Right ventricle myocardium superior (tissue), 1 donor: ENCODE measurements around the gene SLC35B1. TPM values are rescaled to one million over a fixed set of nuclear protein-coding genes. Genes with fewer than 3 reads are reported as not detected.
"Not testable (repeated sequence)": the region's sequence is repeated elsewhere in the genome, so short reads cannot be mapped to it uniquely, and the experiment has no call there.

ENCODE experiments used
- ATAC-seq: fragments of 200-7000 bp; cut with Tn5 transposase; one replicate; pipeline ENCODE4 v1.9.1; 2020; ENCODE audit warnings: mild to moderate bottlenecking; ENCODE audit not compliant: poor library complexity
- DNase-seq: peaks from one replicate; pipeline ENCODE4 v3.0.0-alpha.2; 2020
- intact Hi-C: fragments of 100-400 bp; cut with DNase I; formaldehyde crosslinking; loops from one replicate; pipeline ENCODE4 v1.11.2; 2022
- total RNA-seq: library from RNA; stranded (reverse); fragmentation: NEBNext Ultra II Directional; extraction: Animal tissue kit (Norgen Biotek cat#: 25700); gene quantifications from one replicate; pipeline ENCODE4 v1.2.1, GENCODE V29; 2021
- donor health status: DM: no; HTN: yes; CAD: no; lungs with severe emphysema.

The SLC35B1 gene
- total RNA-seq, 1 donor from 2014 or later: 53.3 TPM

DNA sequence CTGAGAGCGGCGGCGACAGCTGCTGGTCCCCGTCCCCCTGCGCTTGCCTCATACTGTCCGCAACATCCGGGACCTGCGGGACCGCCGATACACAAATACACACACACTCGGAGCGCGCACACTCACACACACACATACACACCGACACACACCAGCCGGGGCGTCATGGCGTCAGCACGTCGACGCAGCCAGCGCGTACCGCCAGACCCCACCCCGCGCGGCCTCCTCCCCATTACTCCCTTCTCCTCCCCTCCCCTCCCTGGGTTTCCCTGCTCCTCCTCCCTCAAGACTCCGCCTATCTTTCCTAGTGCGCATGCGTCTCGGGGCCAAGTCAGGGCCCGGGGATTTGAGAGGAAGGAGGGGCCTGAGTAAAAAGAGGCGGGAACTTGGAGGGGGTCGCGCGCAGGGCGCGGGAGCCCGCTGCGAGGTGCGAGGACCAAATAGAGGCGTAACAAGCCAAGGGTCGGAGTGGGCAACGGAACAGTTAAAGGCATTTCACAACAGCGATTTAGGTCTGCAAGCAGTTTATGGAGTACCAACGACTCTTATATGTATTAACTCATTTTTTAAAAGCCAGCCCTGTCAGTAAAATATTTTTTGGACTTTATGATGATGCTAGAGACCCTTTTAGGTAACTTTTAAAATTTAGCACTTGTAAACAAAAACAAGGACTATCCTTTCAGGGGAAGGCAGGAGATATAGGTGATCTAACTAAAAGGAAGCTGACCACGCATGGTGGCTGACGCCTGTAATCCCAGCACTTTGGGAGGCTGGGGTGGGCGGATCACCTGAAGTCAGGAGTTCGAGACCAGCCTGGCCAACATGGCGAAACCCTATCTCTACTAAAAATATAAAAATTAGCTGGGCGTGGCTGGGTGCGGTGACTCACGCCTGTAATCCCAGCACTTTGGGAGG is 29.6 kb downstream of the SLC35B1 start, which contains the start of gene SPOP:
Gene SPOP, minus strand, starts transcription at position 165 of the 915 bp plus-strand sequence. CDS start 55,287 bp downstream, outside the sequence.
- DNase-seq (peak; percentile 100), ATAC-seq (peak; percentile 97)
- intact Hi-C loops: loop anchor here (10.0 kb wide), 1 partner anchor 63 kb away; no protein-coding TSS in a partner anchor

- intact Hi-C loops: loop anchor here (10.0 kb wide), 1 partner anchor 63 kb away; no protein-coding TSS in a partner anchor
- peak; percentile 99 for DNase-seq
- peak; percentile 90 for ATAC-seq
Measured at GRCh38 chr17:49677134-49677932, 30.4 kb downstream of the SLC35B1 start.

GRCh38 chr17:49676276-49676868 is 31.4 kb downstream of the SLC35B1 start:
- no peak for DNase-seq
- no peak for ATAC-seq
- intact Hi-C loops: loop anchor here (10.0 kb wide), 1 partner anchor 62 kb away; no protein-coding TSS in a partner anchor

DNA sequence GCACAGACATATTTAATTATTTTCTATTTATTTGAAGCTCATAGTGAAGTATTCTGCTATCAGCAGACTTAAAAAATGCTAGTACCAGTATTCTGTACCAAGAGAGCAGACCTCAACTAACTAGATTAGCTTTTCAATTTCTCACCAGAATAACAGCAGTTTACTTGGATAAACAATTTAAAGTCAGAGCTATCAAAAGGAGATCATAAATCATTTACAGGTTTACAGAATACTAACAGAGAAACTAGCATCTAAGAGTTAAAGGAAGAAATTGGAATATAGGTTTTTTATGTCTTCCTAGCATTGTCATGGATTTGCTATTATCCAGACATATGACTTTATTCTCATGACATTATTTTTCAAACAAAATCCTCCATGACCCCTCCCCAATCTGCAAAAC is 33.3 kb downstream of the SLC35B1 start:
- no peak for ATAC-seq
- intact Hi-C loops: loop anchor here (10.0 kb wide), 1 partner anchor 60 kb away; no protein-coding TSS in a partner anchor
- no peak for DNase-seq

GRCh38 chr17:49673679-49674078 is 34.1 kb downstream of the SLC35B1 start:
- intact Hi-C loops: loop anchor here (10.0 kb wide), 1 partner anchor 59 kb away; no protein-coding TSS in a partner anchor
- ATAC-seq, DNase-seq: not testable (repeated sequence)

GRCh38 chr17:49670641-49671040 is 37.1 kb downstream of the SLC35B1 start:
- DNase-seq (no peak), ATAC-seq (no peak)
- intact Hi-C loops: loop anchor here (10.0 kb wide), 1 partner anchor 56 kb away; no protein-coding TSS in a partner anchor

- DNase-seq: no peak
- ATAC-seq: no peak
- intact Hi-C loops: loop anchor here (10.0 kb wide), 1 partner anchor 55 kb away; no protein-coding TSS in a partner anchor
Measured at GRCh38 chr17:49670002-49670401, 37.8 kb downstream of the SLC35B1 start.

DNA sequence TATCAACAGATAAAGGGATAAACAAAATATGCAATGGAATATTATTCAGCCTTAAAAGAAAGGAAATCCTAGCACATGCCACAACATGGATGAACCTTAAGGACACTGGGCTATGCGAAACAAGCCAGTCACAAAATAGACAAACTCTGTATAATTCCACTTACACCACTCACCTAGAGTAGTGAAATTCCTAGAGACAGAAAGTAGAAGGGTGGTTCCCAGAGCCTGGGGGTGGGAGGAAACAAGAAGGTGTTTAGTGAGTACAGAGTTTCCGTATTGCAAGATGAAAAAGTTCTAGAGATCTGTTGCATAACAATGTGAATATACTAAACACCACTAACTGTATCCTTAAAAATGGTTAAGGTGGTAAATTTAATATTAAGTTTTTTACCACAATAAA is 39.9 kb downstream of the SLC35B1 start:
- ATAC-seq (no peak), DNase-seq (no peak)
- intact Hi-C loops: no loop called here

DNA sequence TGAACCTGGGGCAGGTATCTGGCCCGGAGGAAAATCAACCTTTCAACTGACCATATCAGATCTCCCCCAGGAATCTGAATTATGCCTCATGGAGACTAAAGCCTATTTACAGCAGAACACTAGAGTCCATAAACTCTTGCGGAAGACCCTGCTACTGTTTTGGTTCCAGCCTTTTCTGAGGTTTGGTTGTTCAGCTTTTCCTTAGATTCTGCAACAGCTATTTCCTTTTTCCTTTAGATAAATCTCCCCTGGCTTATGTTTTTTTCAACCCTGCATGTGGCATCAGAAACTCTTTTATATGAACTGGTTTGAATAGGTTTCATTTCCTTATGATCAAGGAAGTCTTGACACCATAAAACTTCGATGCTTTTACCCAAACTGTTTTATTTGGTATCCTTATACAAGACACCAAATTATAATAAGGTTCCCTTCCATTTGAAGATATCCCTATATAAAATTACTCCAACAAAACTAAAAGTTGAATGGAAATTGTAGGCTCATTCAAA is 43.0 kb downstream of the SLC35B1 start:
- DNase-seq (no peak), ATAC-seq (no peak)
- intact Hi-C loops: no loop called here

DNA sequence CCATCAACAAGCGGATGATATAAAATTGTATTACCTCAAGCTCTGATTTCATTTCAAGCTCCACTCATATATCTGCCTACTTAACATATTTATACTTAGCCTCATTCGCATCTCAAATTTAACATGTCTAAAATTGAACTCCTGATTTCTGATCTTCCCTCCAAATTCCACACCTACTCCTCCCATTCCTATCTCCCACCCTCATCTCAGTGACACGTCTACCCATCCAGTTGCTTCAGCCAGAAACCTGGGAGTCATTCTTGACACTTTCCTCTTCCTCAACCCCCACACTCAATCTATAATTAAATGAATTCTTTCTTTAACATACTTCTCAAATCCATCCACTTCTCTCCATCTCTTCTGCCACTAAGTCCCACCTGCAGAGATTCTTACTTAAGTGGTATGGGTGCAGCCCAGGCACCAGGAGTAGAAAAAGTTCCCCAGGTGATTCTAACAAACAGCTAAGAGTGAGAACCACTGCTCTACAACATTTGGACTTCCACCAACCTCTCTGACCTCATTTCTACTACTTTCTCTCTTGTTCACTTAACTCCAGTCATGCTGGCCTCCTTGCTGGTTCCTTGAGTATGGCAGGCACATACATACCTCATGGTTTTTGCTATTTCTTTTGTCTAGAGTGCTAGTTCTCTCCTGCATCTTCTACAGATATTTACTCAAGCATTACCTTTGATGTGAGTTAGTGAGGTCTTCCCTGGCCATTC is 47.9 kb downstream of the SLC35B1 start:
- ATAC-seq: no peak
- no peak for DNase-seq
- intact Hi-C loops: no loop called here

DNA sequence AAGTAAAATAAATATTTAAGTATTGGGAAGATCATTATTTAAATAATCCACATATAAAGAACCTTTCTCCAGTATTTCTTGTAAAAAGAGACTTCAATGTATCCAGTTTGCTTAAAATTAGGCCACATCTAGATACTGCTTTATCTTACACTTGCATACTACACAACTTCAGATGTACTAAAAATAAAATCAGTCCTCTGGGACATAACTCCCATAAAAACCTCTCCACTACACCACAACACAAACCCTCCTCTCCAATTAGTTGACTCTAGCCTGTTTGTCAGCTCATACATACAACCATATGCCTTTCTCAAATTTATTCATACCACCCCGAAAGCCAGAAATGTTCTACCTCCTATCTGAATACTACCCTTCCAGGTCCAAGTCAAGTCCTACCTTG is 51.5 kb downstream of the SLC35B1 start:
- ATAC-seq (peak; percentile 53), DNase-seq (no peak)
- intact Hi-C loops: no loop called here

Other genes with a start within 250 kb of the SLC35B1 start
- gene NGFR, start 212.7 kb downstream of the SLC35B1 start, total RNA-seq: 8.0 TPM
- gene NXPH3, start 132.1 kb downstream of the SLC35B1 start, total RNA-seq: 3.7 TPM
- 64.0 TPM for gene SPOP, start 29.9 kb downstream of the SLC35B1 start, total RNA-seq
- gene FAM117A, start 56.2 kb upstream of the SLC35B1 start, total RNA-seq: 9.5 TPM
- 42.5 TPM for gene KAT7, start 80.7 kb upstream of the SLC35B1 start, total RNA-seq
- not detected for gene TAC4, start 140.1 kb upstream of the SLC35B1 start, total RNA-seq